Mesodermal cell (in vitro differentiated cells): ENCODE measurements around the gene DEPP1.

Experiments
- H3K27ac ChIP-seq: 2 replicates; pipeline ENCODE4 v1.7.0; 2013; ENCODE audit warnings: mild to moderate bottlenecking, low read depth, low read length, moderate library complexity; ENCODE audit not compliant: severe bottlenecking
- H3K36me3 ChIP-seq: 2 replicates; pipeline ENCODE4 v1.7.1; 2013; ENCODE audit warnings: mild to moderate bottlenecking, low read length, moderate library complexity; ENCODE audit not compliant: control insufficient read depth, insufficient read depth
- H3K4me1 ChIP-seq: one replicate; pipeline ENCODE4 v1.7.1; 2013; ENCODE audit warnings: mild to moderate bottlenecking, low read length; ENCODE audit not compliant: insufficient read depth, control insufficient read depth, poor library complexity, severe bottlenecking
- H3K4me3 ChIP-seq: 2 replicates; pipeline ENCODE4 v1.7.0; 2013; ENCODE audit warnings: low read length, control low read depth, mild to moderate bottlenecking; ENCODE audit not compliant: insufficient read depth, poor library complexity, severe bottlenecking; ENCODE audit errors: extremely low read depth
- H3K9me3 ChIP-seq: 2 replicates; pipeline ENCODE4 v1.7.1; 2013; ENCODE audit warnings: mild to moderate bottlenecking, low read length, moderate library complexity; ENCODE audit not compliant: control insufficient read depth
- WGBS, 2 experiments: methylation state at CpG; one replicate each; pipeline ENCODE4 v1.1.5; 2013; ENCODE audit warnings: missing lambda C conversion rate in 2 of 2; ENCODE audit not compliant: insufficient coverage in 2 of 2; 5-methylcytosine and 5-hydroxymethylcytosine counted together

The DEPP1 gene

DNA sequence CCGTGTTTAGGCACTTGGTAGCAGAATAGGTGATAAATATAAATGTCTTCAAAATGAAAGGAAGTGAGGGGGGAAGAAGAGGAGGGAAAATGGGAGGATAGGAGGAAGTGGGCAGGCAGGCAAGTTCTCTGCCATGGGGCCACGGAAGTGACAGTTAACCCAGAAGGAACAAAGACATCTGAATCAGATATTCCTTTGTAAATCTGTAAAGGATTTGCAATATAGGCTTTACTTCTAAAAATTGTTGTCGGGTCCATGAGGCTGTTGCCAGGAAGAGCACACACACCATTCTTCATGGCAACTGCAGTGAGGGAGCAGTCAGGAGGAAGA is 42.7 kb downstream of the DEPP1 start:
- peaks cover 15% of the 10 kb centered on the region for H3K4me1 ChIP-seq
- H3K9me3 ChIP-seq = no peaks in the 10 kb centered on the region
- WGBS, 2 experiments = 75 to 77% methylated on average over 2 to 3 of the region's 3 CpGs
- no peak overlapping the region for H3K4me3 ChIP-seq
- H3K36me3 ChIP-seq = no peaks in the 10 kb centered on the region
- H3K27ac ChIP-seq = peak overlapping the region; percentile 84

DNA sequence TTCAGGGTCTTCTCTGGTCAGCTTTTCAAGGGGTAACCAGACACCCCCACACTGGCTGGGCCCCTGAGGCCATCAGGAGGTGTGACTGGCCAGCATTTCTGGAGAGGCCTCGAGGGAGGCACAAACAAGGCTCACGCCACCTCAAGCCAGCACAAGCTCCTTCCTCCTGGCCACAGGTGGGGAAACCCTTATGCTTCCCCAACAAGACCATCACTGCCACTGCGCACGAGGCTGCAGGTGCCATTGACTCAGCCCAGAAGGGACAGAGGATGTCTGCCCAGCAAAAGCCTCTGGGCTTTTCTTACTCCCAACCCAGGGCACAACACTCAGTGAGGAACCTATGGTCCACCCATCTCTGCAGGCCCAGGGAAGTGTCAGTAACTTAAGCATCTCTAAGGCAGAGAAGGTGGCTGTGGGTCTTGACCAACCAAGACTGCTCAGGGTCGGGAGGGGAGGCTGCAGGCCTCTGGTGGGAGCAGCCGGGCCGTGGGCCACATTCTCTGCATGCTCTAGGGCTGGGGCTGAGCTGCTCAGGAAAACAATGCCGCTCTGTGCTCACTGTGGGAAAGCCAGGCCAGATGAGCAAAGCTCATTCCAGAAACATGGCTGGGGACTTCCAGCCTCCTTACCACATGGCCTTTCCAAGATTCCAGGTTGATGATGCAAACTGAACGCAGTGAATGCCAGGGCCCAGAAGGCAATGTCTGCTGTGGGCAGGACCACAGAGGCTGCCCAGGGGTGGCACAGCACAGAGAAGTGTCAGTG is 43.2 kb downstream of the DEPP1 start:
- Histone ChIP-seq H3K36me3 (no peaks in the 10 kb centered on the region), H3K4me3 (no peak overlapping the region), H3K27ac (peak overlapping the region; percentile 84), H3K9me3 (no peaks in the 10 kb centered on the region), H3K4me1 (peaks cover 15% of the 10 kb centered on the region)
- 70 to 74% methylated on average over 8 to 9 of the region's 9 CpGs for WGBS, 2 experiments

DNA sequence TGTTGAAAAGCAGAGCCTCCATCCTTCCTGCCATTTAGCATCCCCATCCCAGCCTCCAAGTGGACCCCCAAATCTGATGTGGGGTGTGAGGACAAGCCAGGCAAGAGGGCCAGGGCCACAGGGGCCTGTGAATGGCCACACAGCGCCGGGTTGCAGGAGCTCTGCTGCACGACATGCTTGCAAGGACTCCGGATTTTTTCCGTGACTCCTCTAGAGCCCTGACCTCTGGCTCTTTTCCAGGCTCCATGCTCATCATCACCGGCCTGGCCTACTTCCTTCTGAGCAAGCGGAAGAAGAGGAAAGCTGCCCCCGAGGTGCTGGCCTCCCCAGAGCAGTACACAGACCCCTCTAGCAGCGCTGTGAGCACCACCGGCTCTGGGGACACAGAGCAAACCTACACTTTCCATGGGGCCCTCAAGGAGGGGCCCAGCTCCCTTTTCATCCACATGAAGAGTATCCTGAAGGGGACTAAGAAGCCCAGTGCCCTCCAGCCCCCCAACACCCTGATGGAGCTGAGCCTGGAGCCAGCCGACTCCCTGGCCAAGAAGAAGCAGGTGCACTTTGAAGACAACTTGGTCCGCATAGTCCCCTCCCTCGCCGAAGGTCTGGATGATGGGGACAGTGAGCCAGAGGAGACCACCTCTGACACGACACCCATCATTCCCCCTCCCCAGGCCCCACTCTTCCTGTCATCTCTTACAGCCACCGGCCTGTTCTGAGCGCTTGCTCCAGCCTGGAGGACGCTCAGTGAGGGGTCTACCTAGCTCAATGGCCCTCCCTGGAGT is 44.0 kb downstream of the DEPP1 start:
- H3K4me1 ChIP-seq = peaks cover 15% of the 10 kb centered on the region
- no peak overlapping the region for H3K4me3 ChIP-seq
- H3K27ac ChIP-seq = peak overlapping the region; percentile 84
- H3K36me3 ChIP-seq = no peaks in the 10 kb centered on the region
- H3K9me3 ChIP-seq = no peaks in the 10 kb centered on the region
- WGBS, 2 experiments = 90 to 97% methylated on average over 13 to 15 of the region's 18 CpGs

DNA sequence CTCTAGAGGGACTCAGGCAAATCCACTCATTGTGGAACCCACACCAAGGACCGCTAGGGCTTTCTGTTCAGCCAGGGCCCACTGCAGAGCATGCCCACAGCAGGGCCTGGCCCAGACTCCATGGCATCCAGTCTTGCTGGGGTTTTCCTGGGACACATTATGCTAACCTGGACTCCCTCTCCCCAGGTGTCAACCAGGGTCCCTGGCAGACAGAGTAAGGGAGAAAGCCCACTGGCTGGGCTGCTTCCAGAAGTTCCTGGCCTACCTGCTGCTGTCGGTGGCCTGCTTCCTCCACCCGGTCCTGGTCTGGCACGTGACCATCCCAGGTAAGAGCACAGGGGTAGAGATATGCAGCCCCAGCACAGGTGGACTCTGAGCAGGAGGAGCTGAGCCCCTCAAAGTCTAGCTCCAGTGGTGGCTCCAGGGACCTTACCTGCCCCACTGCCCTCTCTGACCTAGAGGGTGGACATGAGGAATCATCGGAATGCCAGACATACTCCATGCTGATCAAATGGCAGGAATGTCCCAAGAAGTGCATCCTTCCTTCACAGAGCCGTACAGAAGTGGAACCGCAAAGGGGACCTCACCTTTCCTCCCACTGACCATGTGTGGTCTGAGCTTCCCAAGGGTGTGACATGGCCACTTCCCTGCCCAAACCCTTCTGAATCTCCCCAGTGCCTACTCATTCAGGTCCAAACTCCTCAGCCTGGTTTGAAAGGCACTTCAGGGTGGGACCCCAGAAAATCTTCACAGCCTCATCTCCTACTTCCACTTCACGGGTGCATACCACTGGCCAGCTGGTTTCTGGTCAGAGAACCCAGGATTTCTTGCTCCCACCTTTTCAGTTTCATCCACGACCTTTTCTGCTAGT is 44.9 kb downstream of the DEPP1 start:
- H3K9me3 ChIP-seq = no peaks in the 10 kb centered on the region
- 87 to 88% methylated on average over 9 of the region's 9 CpGs for WGBS, 2 experiments
- H3K27ac ChIP-seq = no peak overlapping the region
- H3K4me3 ChIP-seq = no peak overlapping the region
- no peaks in the 10 kb centered on the region for H3K36me3 ChIP-seq
- H3K4me1 ChIP-seq = peaks cover 15% of the 10 kb centered on the region

- Histone ChIP-seq H3K9me3 (no peaks in the 10 kb centered on the region), H3K4me1 (peaks cover 15% of the 10 kb centered on the region), H3K27ac (no peak overlapping the region), H3K36me3 (no peaks in the 10 kb centered on the region), H3K4me3 (no peak overlapping the region)
- WGBS, 2 experiments = 58 to 59% methylated on average over 8 to 10 of the region's 10 CpGs
These were observed 45.8 kb downstream of the DEPP1 start for GRCh38 chr10:44932517-44933450.

- 83 to 98% methylated on average over 6 of the region's 10 CpGs for WGBS, 2 experiments
- no peaks in the 10 kb centered on the region for H3K9me3 ChIP-seq
- no peak overlapping the region for H3K4me3 ChIP-seq
- no peaks in the 10 kb centered on the region for H3K36me3 ChIP-seq
- H3K27ac ChIP-seq = no peak overlapping the region
- H3K4me1 ChIP-seq = peaks cover 13% of the 10 kb centered on the region
These were observed 46.7 kb downstream of the DEPP1 start for GRCh38 chr10:44931621-44932516.

DNA sequence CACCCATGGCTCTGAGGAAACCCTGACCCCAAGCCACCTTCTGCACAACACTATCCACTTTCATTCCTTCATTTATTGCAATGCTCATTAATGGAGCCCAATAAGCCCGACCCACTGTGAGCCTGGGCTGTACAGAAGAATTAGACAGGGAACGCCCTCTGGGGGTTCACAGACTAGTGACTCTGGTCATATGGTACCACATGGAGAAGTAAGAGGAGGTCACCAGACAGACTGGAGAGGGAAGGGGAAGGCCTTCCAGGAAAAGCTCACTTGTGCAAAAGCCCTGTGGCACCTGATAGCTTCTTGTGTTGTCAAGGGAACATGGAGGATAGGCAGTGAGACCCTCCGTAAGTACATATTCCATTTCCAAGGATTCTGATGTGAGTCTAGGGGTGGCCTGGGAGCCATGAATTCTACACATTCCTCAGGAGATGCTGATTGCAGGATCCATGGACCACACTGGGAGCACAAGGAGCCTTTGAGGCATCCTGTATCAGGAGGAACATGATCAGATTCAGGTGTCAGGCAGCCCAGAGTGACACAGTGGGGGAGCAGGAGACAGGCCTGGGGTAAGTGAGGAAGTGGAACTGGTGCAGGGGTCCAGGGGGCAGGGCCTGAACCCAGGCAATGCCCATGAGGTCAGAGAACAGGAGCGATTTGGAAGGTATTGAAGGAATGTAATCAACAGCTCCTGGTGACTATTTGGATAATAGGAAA is 47.5 kb downstream of the DEPP1 start:
- Histone ChIP-seq H3K27ac (no peak overlapping the region), H3K9me3 (no peaks in the 10 kb centered on the region), H3K4me1 (peaks cover 12% of the 10 kb centered on the region), H3K36me3 (no peaks in the 10 kb centered on the region), H3K4me3 (no peak overlapping the region)
- WGBS, 2 experiments = 91 to 96% methylated on average over 4 of the region's 4 CpGs

- H3K27ac ChIP-seq = no peak overlapping the region
- peaks cover 6% of the 10 kb centered on the region for H3K4me1 ChIP-seq
- no peaks in the 10 kb centered on the region for H3K36me3 ChIP-seq
- 87 to 89% methylated on average over 7 to 8 of the region's 8 CpGs for WGBS, 2 experiments
- no peaks in the 10 kb centered on the region for H3K9me3 ChIP-seq
- no peak overlapping the region for H3K4me3 ChIP-seq
These were observed 49.0 kb downstream of the DEPP1 start for GRCh38 chr10:44929356-44930255.
